Transverse colon (tissue), 4 donors: ENCODE results near the gene SLC5A9.

Experiments used
- CTCF ChIP-seq, 5 experiments: fragments of 200-600 bp in 3 of 5; fragments of 450-650 bp in 2 of 5; sonication (generic) in 3 of 5; IDR thresholded peaks; 1 replicate in 2 of 5; 2 replicates in 3 of 5; pipeline ENCODE4 v1.5.1; 2016 to 2017; ENCODE audit warnings: antibody characterized with exemption in 5 of 5, inconsistent platforms in 3 of 5, mild to moderate bottlenecking in 2 of 5, moderate library complexity in 1 of 5
- EP300 ChIP-seq: sonication (generic); formaldehyde crosslinking; IDR thresholded peaks from one replicate; pipeline ENCODE4 v1.6.1; 2017; ENCODE audit warnings: antibody characterized with exemption, low read depth
- POLR2A ChIP-seq: fragments of 450-650 bp; IDR thresholded peaks from one replicate; pipeline ENCODE4 v1.6.1; 2016; ENCODE audit warnings: antibody characterized with exemption, mild to moderate bottlenecking, moderate library complexity
- POLR2AphosphoS5 ChIP-seq, 3 donors: sonication (generic); formaldehyde crosslinking; IDR thresholded peaks; one replicate each; pipeline ENCODE4 v1.6.1; 2016; ENCODE audit warnings: antibody characterized with exemption in 3 of 3

DNA sequence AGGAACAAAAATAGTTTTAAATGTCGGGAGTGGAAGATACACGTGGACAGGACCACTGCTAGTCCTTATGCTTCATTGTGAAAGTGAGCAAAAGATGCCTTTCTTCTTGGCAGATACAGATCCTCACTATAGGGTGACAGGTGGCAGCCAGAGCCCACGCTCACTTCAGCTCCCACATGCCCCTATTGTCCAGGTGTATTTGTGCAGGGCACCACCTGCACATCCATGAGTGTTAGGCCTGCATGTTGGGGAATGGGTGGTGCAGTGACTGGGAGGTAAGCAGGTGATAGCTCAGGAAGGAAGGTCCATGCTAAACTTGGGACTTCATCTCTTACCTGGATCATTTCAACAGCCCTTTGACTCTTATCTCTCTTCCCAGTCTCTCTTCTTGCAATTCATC is 27.4 kb downstream of the SLC5A9 start:
- peak in 2 of 5 experiments; percentile 10 to 20 for TF ChIP-seq CTCF (IDR thresholded peaks at IDR 0.05)
- no peak for TF ChIP-seq EP300
- TF ChIP-seq POLR2AphosphoS5 (IDR thresholded peaks at IDR 0.05): no peak
- no peak for TF ChIP-seq POLR2A
